Nephron progenitor cell (in vitro differentiated cells): ENCODE data around the gene CBX2.
A peak's percentile ranks its signal among the peaks of the same experiment; 100 is the strongest.

Experiments used
- DNase-seq: peaks from one replicate; pipeline ENCODE4 v3.0.0; 2021
- H3K27ac Mint-ChIP-seq: 2 replicates; pipeline ENCODE4 v1.8.0; 2021; ENCODE audit warnings: mild to moderate bottlenecking, moderate library complexity, mixed read lengths
- H3K27me3 Mint-ChIP-seq: 2 replicates; pipeline ENCODE4 v1.8.0; 2021; ENCODE audit warnings: mild to moderate bottlenecking, low read depth, mixed read lengths; ENCODE audit not compliant: poor library complexity
- H3K36me3 Mint-ChIP-seq: 2 replicates; pipeline ENCODE4 v1.8.0; 2021; ENCODE audit warnings: low read depth, mixed read lengths
- H3K4me1 Mint-ChIP-seq: 2 replicates; pipeline ENCODE4 v1.8.0; 2021; ENCODE audit warnings: mixed read lengths
- H3K4me3 Mint-ChIP-seq: 2 replicates; pipeline ENCODE4 v1.8.0; 2021; ENCODE audit warnings: mild to moderate bottlenecking, moderate library complexity, mixed read lengths
- H3K9me3 Mint-ChIP-seq: 2 replicates; pipeline ENCODE4 v1.8.0; 2021; ENCODE audit warnings: mild to moderate bottlenecking, moderate library complexity, mixed read lengths
- CTCF ChIP-seq: fragments of 200-600 bp; sonication (generic); IDR thresholded peaks from 2 replicates; pipeline ENCODE4 v1.5.0; 2021; ENCODE audit warnings: antibody characterized with exemption

The CBX2 gene

GRCh38 chr17:79815836-79816461 lies 38.0 kb downstream of the CBX2 start:
- no peaks in the 10 kb centered on the region for H3K36me3 Mint-ChIP-seq
- H3K27ac Mint-ChIP-seq, result no peak overlapping the region
- TF ChIP-seq CTCF, result no peak
- H3K27me3 Mint-ChIP-seq, result peaks cover 87% of the 10 kb centered on the region
- no peak for DNase-seq
- peak overlapping the region; percentile 77 for H3K4me3 Mint-ChIP-seq
- H3K4me1 Mint-ChIP-seq, result peaks cover 19% of the 10 kb centered on the region
- no peaks in the 10 kb centered on the region for H3K9me3 Mint-ChIP-seq

GRCh38 chr17:79818026-79818758 lies 40.2 kb downstream of the CBX2 start:
- no peaks in the 10 kb centered on the region for H3K36me3 Mint-ChIP-seq
- H3K9me3 Mint-ChIP-seq, result no peaks in the 10 kb centered on the region
- H3K4me1 Mint-ChIP-seq, result peaks cover 10% of the 10 kb centered on the region
- no peak for DNase-seq
- TF ChIP-seq CTCF, result no peak
- H3K27me3 Mint-ChIP-seq, result peaks cover 87% of the 10 kb centered on the region
- H3K27ac Mint-ChIP-seq, result no peak overlapping the region
- H3K4me3 Mint-ChIP-seq, result no peak overlapping the region

- Mint-ChIP-seq H3K9me3 (no peaks in the 10 kb centered on the region), H3K4me3 (no peak overlapping the region), H3K4me1 (peaks cover 10% of the 10 kb centered on the region), H3K27me3 (peaks cover 91% of the 10 kb centered on the region), H3K36me3 (no peaks in the 10 kb centered on the region), H3K27ac (no peak overlapping the region)
- no peak for DNase-seq
- no peak for TF ChIP-seq CTCF
Observed at GRCh38 chr17:79819085-79819484, 41.1 kb downstream of the CBX2 start.

- Mint-ChIP-seq H3K9me3 (peaks cover 5% of the 10 kb centered on the region), H3K4me1 (peaks cover 4% of the 10 kb centered on the region), H3K4me3 (no peak overlapping the region), H3K36me3 (peaks cover 5% of the 10 kb centered on the region), H3K27ac (no peak overlapping the region), H3K27me3 (peaks cover 91% of the 10 kb centered on the region)
- TF ChIP-seq CTCF, result no peak
- no peak for DNase-seq
Observed at GRCh38 chr17:79819534-79820276, 41.8 kb downstream of the CBX2 start.

GRCh38 chr17:79820959-79821330 lies 43.0 kb downstream of the CBX2 start:
- peaks cover 5% of the 10 kb centered on the region for H3K9me3 Mint-ChIP-seq
- H3K4me1 Mint-ChIP-seq, result peaks cover 5% of the 10 kb centered on the region
- no peak overlapping the region for H3K4me3 Mint-ChIP-seq
- peaks cover 5% of the 10 kb centered on the region for H3K36me3 Mint-ChIP-seq
- no peak for TF ChIP-seq CTCF
- H3K27ac Mint-ChIP-seq, result no peak overlapping the region
- peaks cover 96% of the 10 kb centered on the region for H3K27me3 Mint-ChIP-seq
- no peak for DNase-seq
